IPS-20b (cell line): ENCODE measurements around the gene ANKDD1B.
A peak's percentile ranks its signal among the peaks of the same experiment; 100 is the strongest.

Experiments used
- H3K27ac ChIP-seq: one replicate; pipeline ENCODE4 v1.5.1; 2013; ENCODE audit warnings: low read length
- H3K27me3 ChIP-seq: 2 replicates; pipeline ENCODE4 v1.6.1; 2013; ENCODE audit warnings: mild to moderate bottlenecking, low read length, inconsistent platforms; ENCODE audit not compliant: insufficient read depth
- H3K36me3 ChIP-seq: 2 replicates; pipeline ENCODE4 v1.6.1; 2013; ENCODE audit warnings: low read depth, mild to moderate bottlenecking, inconsistent platforms, low read length, moderate library complexity; ENCODE audit not compliant: insufficient read depth
- H3K4me1 ChIP-seq: 2 replicates; pipeline ENCODE4 v1.6.1; 2013; ENCODE audit warnings: mild to moderate bottlenecking, control low read depth, inconsistent platforms, low read length, moderate library complexity; ENCODE audit not compliant: insufficient read depth
- H3K4me3 ChIP-seq: 2 replicates; pipeline ENCODE4 v1.5.1; 2013; ENCODE audit warnings: mild to moderate bottlenecking, low read length, inconsistent platforms
- H3K9ac ChIP-seq: 2 replicates; pipeline ENCODE4 v1.6.1; 2013; ENCODE audit warnings: low read depth, mild to moderate bottlenecking, inconsistent platforms, low read length, moderate library complexity
- H3K9me3 ChIP-seq: 2 replicates; pipeline ENCODE4 v1.6.1; 2013; ENCODE audit warnings: mild to moderate bottlenecking, low read depth, low read length, inconsistent platforms; ENCODE audit not compliant: insufficient read depth

The ANKDD1B gene

GRCh38 chr5:75711151-75711550 is 99.9 kb downstream of the ANKDD1B start:
- Histone ChIP-seq H3K9me3 (no peaks in the 10 kb centered on the region), H3K4me1 (peaks cover 2% of the 10 kb centered on the region; the same call in 1 of the 2 replicates), H3K9ac (no peak overlapping the region), H3K36me3 (peaks cover 35% of the 10 kb centered on the region), H3K27me3 (no peaks in the 10 kb centered on the region), H3K27ac (no peak overlapping the region), H3K4me3 (no peak overlapping the region)

- peaks cover 2% of the 10 kb centered on the region; the same call in 1 of the 2 replicates for H3K4me1 ChIP-seq
- no peak overlapping the region for H3K9ac ChIP-seq
- no peak overlapping the region for H3K4me3 ChIP-seq
- no peaks in the 10 kb centered on the region for H3K9me3 ChIP-seq
- H3K27me3 ChIP-seq: no peaks in the 10 kb centered on the region
- H3K36me3 ChIP-seq: peaks cover 35% of the 10 kb centered on the region
- no peak overlapping the region for H3K27ac ChIP-seq
Observed at GRCh38 chr5:75712091-75712490, 100.8 kb downstream of the ANKDD1B start.

GRCh38 chr5:75716715-75717081 is 105.4 kb downstream of the ANKDD1B start:
- Histone ChIP-seq H3K9me3 (no peaks in the 10 kb centered on the region), H3K27me3 (no peaks in the 10 kb centered on the region), H3K4me3 (peak overlapping the region; percentile 96), H3K27ac (peak overlapping the region; percentile 90), H3K36me3 (peaks cover 14% of the 10 kb centered on the region), H3K9ac (peak overlapping the region; percentile 87), H3K4me1 (peaks cover 2% of the 10 kb centered on the region; the same call in 1 of the 2 replicates)

GRCh38 chr5:75717082-75717922 is 106.0 kb downstream of the ANKDD1B start, which contains the start of gene POC5:
POC5 (minus strand) TSS chr5:75717437; CDS start chr5:75712937, 4,500 bp downstream.
- H3K4me3 ChIP-seq: peak within 1 kb of the TSS; percentile 96
- H3K27me3 ChIP-seq: no peaks in the 10 kb centered on the region
- peaks cover 12% of the 10 kb centered on the region for H3K36me3 ChIP-seq
- H3K27ac ChIP-seq: peak within 1 kb of the TSS; percentile 90
- peaks cover 2% of the 10 kb centered on the region; the same call in 1 of the 2 replicates for H3K4me1 ChIP-seq
- H3K9me3 ChIP-seq: no peaks in the 10 kb centered on the region
- peak within 1 kb of the TSS; percentile 87 for H3K9ac ChIP-seq

- H3K27ac ChIP-seq: no peak overlapping the region
- no peaks in the 10 kb centered on the region; the same call in 1 of the 2 replicates for H3K9me3 ChIP-seq
- no peaks in the 10 kb centered on the region for H3K27me3 ChIP-seq
- H3K4me3 ChIP-seq: no peak overlapping the region
- no peak overlapping the region for H3K9ac ChIP-seq
- peaks cover 2% of the 10 kb centered on the region; the same call in 1 of the 2 replicates for H3K4me1 ChIP-seq
- H3K36me3 ChIP-seq: no peaks in the 10 kb centered on the region
Observed at GRCh38 chr5:75720882-75721281, 109.6 kb downstream of the ANKDD1B start.
